Neuronal stem cell (in vitro differentiated cells): ENCODE data around the gene RHBG. TPM values are rescaled to one million over a fixed set of nuclear protein-coding genes. Genes with fewer than 3 reads are reported as not detected.

Source experiments
- DNase-seq: peaks from one replicate; pipeline ENCODE4 v3.0.0-alpha.2; 2013; ENCODE audit warnings: low spot score
- H2AFZ ChIP-seq: one replicate; pipeline ENCODE4 v1.6.1; 2013; ENCODE audit warnings: mild to moderate bottlenecking, low read length, inconsistent platforms
- H2AK5ac ChIP-seq: 2 replicates; pipeline ENCODE4 v1.6.1; 2013; ENCODE audit warnings: low read depth, mild to moderate bottlenecking, inconsistent platforms, low read length, moderate library complexity, mixed read lengths
- H2BK120ac ChIP-seq: 2 replicates; pipeline ENCODE4 v1.6.1; 2013; ENCODE audit warnings: low read depth, mild to moderate bottlenecking, inconsistent platforms, low read length, moderate library complexity, mixed read lengths
- H2BK12ac ChIP-seq: one replicate; pipeline ENCODE4 v1.6.1; 2013; ENCODE audit warnings: low read length, inconsistent platforms
- H2BK15ac ChIP-seq: 2 replicates; pipeline ENCODE4 v1.6.1; 2013; ENCODE audit warnings: mild to moderate bottlenecking, low read length, inconsistent platforms, mixed read lengths
- H2BK5ac ChIP-seq: one replicate; pipeline ENCODE4 v1.6.1; 2013; ENCODE audit warnings: inconsistent platforms, mild to moderate bottlenecking, low read length, moderate library complexity
- H3K14ac ChIP-seq: one replicate; pipeline ENCODE4 v1.6.1; 2013; ENCODE audit warnings: low read length, inconsistent platforms
- H3K18ac ChIP-seq: 2 replicates; pipeline ENCODE4 v1.6.1; 2013; ENCODE audit warnings: low read length, inconsistent platforms
- H3K23ac ChIP-seq: 2 replicates; pipeline ENCODE4 v1.6.1; 2013; ENCODE audit warnings: low read depth, mild to moderate bottlenecking, mixed read lengths, low read length, inconsistent platforms; ENCODE audit not compliant: poor library complexity
- H3K27ac ChIP-seq: replicated peaks from 3 replicates; pipeline ENCODE4 v1.5.1; 2013; ENCODE audit warnings: low read length, inconsistent platforms
- H3K27me3 ChIP-seq, 3 experiments: 2 replicates each; pipeline ENCODE4 v1.6.1; 2013; ENCODE audit warnings: low read length in 3 of 3, mild to moderate bottlenecking in 2 of 3, inconsistent platforms in 1 of 3, low read depth in 1 of 3, mixed read lengths in 1 of 3, moderate library complexity in 1 of 3; ENCODE audit not compliant: control insufficient read depth in 3 of 3, insufficient read depth in 3 of 3
- H3K36me3 ChIP-seq, 2 donors: replicated peaks in 1 of 2; 2 replicates each; pipeline ENCODE4 v1.6.1; 2013; ENCODE audit warnings: low read length in 2 of 2; ENCODE audit not compliant: control insufficient read depth in 2 of 2, insufficient read depth in 2 of 2
- H3K4ac ChIP-seq: 2 replicates; pipeline ENCODE4 v1.6.1; 2013; ENCODE audit warnings: inconsistent platforms, mild to moderate bottlenecking, low read length, moderate library complexity
- H3K4me1 ChIP-seq, 2 donors: 1 replicate in 1 of 2; 2 replicates in 1 of 2; pipeline ENCODE4 v1.6.1; 2013; ENCODE audit warnings: low read length in 2 of 2, low read depth in 1 of 2; ENCODE audit not compliant: control insufficient read depth in 2 of 2, insufficient read depth in 1 of 2
- H3K4me2 ChIP-seq: one replicate; pipeline ENCODE4 v1.6.1; 2013; ENCODE audit warnings: mild to moderate bottlenecking, low read length, inconsistent platforms; ENCODE audit not compliant: insufficient read depth, poor library complexity, severe bottlenecking
- H3K4me3 ChIP-seq, 2 donors: 2 replicates each; pipeline ENCODE4 v1.5.1; 2013; ENCODE audit warnings: low read length in 2 of 2, mild to moderate bottlenecking in 2 of 2, inconsistent platforms in 1 of 2, moderate library complexity in 1 of 2
- H3K79me1 ChIP-seq: one replicate; pipeline ENCODE4 v1.6.1; 2013; ENCODE audit warnings: low read depth, mild to moderate bottlenecking, inconsistent platforms, low read length, moderate library complexity
- H3K9ac ChIP-seq: one replicate; pipeline ENCODE4 v1.6.1; 2013; ENCODE audit warnings: mild to moderate bottlenecking, low read depth, low read length, inconsistent platforms; ENCODE audit not compliant: poor library complexity
- H3K9me3 ChIP-seq, 2 donors: replicated peaks in 1 of 2; 2 replicates each; pipeline versions ENCODE3 to v1.6.1; 2013; ENCODE audit warnings: low read length in 2 of 2, mild to moderate bottlenecking in 2 of 2, inconsistent platforms in 1 of 2, low read depth in 1 of 2, mixed read lengths in 1 of 2, moderate library complexity in 1 of 2; ENCODE audit not compliant: control insufficient read depth in 2 of 2, insufficient read depth in 1 of 2
- H4K8ac ChIP-seq: one replicate; pipeline ENCODE4 v1.6.1; 2013; ENCODE audit warnings: low read depth, mild to moderate bottlenecking, inconsistent platforms, low read length, moderate library complexity
- H4K91ac ChIP-seq: one replicate; pipeline ENCODE4 v1.6.1; 2013; ENCODE audit warnings: low read length, low read depth, mild to moderate bottlenecking, inconsistent platforms; ENCODE audit not compliant: poor library complexity
- WGBS, 2 donors: extraction: QIAGEN DNeasy Blood & Tissue Kit; methylation state at CpG; one replicate each; pipeline ENCODE4 v1.1.7; 2013; ENCODE audit warnings: missing lambda C conversion rate in 2 of 2, mixed read lengths in 1 of 2; ENCODE audit not compliant: insufficient read length in 2 of 2, insufficient replicate concordance in 1 of 2; ENCODE audit errors: extremely low coverage in 2 of 2; 5-methylcytosine and 5-hydroxymethylcytosine counted together
- small RNA-seq: library from polyadenylated mRNA; stranded (forward); fragments of <200 nt; extraction: miRNeasy Mini kit (QIAGEN cat#:217004); gene quantifications from one replicate; pipeline ENCODE3, GENCODE V24; 2013; ENCODE audit not compliant: insufficient read depth

RHBG gene

GRCh38 chr1:156433602-156434001 is 64.6 kb downstream of the RHBG start:
- no peak overlapping the region for H3K23ac ChIP-seq
- no peak overlapping the region for H3K18ac ChIP-seq
- H3K4ac ChIP-seq, result no peak overlapping the region
- H2BK15ac ChIP-seq, result no peak overlapping the region
- peaks cover 2 to 18% of the 10 kb centered on the region in 2 donors for H3K4me1 ChIP-seq
- WGBS, 2 donors, result no CpG with 5 or more reads among the region's 1 CpG
- no peak overlapping the region for H2BK120ac ChIP-seq
- H3K4me2 ChIP-seq, result no peak overlapping the region
- H3K79me1 ChIP-seq, result no peaks in the 10 kb centered on the region
- H4K8ac ChIP-seq, result no peak overlapping the region
- DNase-seq, result no peak
- H2AK5ac ChIP-seq, result no peak overlapping the region
- H3K14ac ChIP-seq, result no peak overlapping the region
- H2BK5ac ChIP-seq, result no peak overlapping the region
- H3K9me3 ChIP-seq, result peaks cover 0 to 2% of the 10 kb centered on the region in 2 donors
- no peak overlapping the region for H2BK12ac ChIP-seq
- no peak overlapping the region for H3K27ac ChIP-seq
- no peak overlapping the region for H2AFZ ChIP-seq
- no peaks in the 10 kb centered on the region for H3K36me3 ChIP-seq
- no peak overlapping the region for H3K4me3 ChIP-seq
- H4K91ac ChIP-seq, result no peak overlapping the region
- no peak overlapping the region for H3K9ac ChIP-seq
- peaks cover 49 to 98% (median 96%) of the 10 kb centered on the region in 3 experiments for H3K27me3 ChIP-seq

Small RNAs within 50 kb of the gene (small RNA-seq; reads per million reads assigned to genes)
- gene MIR9-1, result not detected
